K562 (cell line): ENCODE measurements around the gene ZER1. TPM values are rescaled to one million over a fixed set of nuclear protein-coding genes. Genes with fewer than 3 reads are reported as not detected.
A peak's percentile ranks its signal among the peaks of the same experiment; 100 is the strongest.

Experiments used
- CEBPG ChIP-seq, 3 experiments: fragments of 200-800 bp in 1 of 3; sonication (Bioruptor generic) in 1 of 3; sonication (generic) in 1 of 3; formaldehyde crosslinking in 1 of 3; IDR thresholded peaks in 2 of 3; conservative IDR thresholded peaks in 1 of 3; 2 replicates each; pipeline versions ENCODE4 v1.6.1 to v1.8.0; 2016 to 2022; ENCODE audit warnings: missing compliant biosample characterization in 2 of 3, missing genetic modification characterization in 2 of 3, mild to moderate bottlenecking in 1 of 3, missing genetic modification reagents in 1 of 3
- CREB1 ChIP-seq, 2 experiments: sonication (generic) in 1 of 2; formaldehyde crosslinking in 1 of 2; IDR thresholded peaks; 2 replicates each; pipeline versions ENCODE4 v1.6.1 to v1.8.0; 2012 to 2022; ENCODE audit warnings: inconsistent platforms in 1 of 2, mild to moderate bottlenecking in 1 of 2, missing genetic modification reagents in 1 of 2, moderate library complexity in 1 of 2
- HNRNPK ChIP-seq: fragments of 200-400 bp; formaldehyde crosslinking; IDR thresholded peaks from one replicate; pipeline ENCODE4 v1.6.1; 2018; ENCODE audit warnings: mild to moderate bottlenecking, low read depth, low read length; ENCODE audit not compliant: poor library complexity, severe bottlenecking
- MAZ ChIP-seq, 2 experiments: fragments of 450-650 bp in 1 of 2; sonication (generic) in 1 of 2; formaldehyde crosslinking; IDR thresholded peaks in 1 of 2; conservative IDR thresholded peaks in 1 of 2; 2 replicates each; pipeline versions ENCODE4 v1.4.0 to v1.5.0; 2020; ENCODE audit warnings: mild to moderate bottlenecking in 1 of 2, missing genetic modification reagents in 1 of 2
- NEUROD1 ChIP-seq: fragments of 150-350 bp; IDR thresholded peaks from 2 replicates; pipeline ENCODE4 v1.6.1; 2014; ENCODE audit warnings: borderline replicate concordance, low read length, low read depth; ENCODE audit not compliant: partially characterized antibody
- NRF1 ChIP-seq, 2 experiments: fragments of 450-650 bp; IDR thresholded peaks in 1 of 2; conservative IDR thresholded peaks in 1 of 2; 2 replicates each; pipeline ENCODE4 v1.6.1; 2014; ENCODE audit warnings: mild to moderate bottlenecking in 2 of 2
- PHB2 ChIP-seq: fragments of 450-650 bp; IDR thresholded peaks from 2 replicates; pipeline ENCODE4 v1.6.1; 2017; ENCODE audit warnings: low read depth
- SIX5 ChIP-seq, 2 experiments: IDR thresholded peaks; 2 replicates each; pipeline ENCODE4 v1.6.1; 2011; ENCODE audit warnings: low read length in 2 of 2, borderline replicate concordance in 1 of 2, low read depth in 1 of 2, mild to moderate bottlenecking in 1 of 2, moderate library complexity in 1 of 2; ENCODE audit not compliant: insufficient read depth in 1 of 2
- SMARCC2 ChIP-seq: fragments of 450-650 bp; IDR thresholded peaks from 2 replicates; pipeline ENCODE4 v1.6.1; 2017; ENCODE audit warnings: antibody characterized with exemption, moderate library complexity, mild to moderate bottlenecking, low read depth
- ZNF384 ChIP-seq: IDR thresholded peaks from 2 replicates; pipeline ENCODE4 v1.6.1; 2012; ENCODE audit warnings: low read depth, low read length, improper control_type of control experiment
- ZNF79 ChIP-seq: fragments of 250-450 bp; sonication (Bioruptor Pico); IDR thresholded peaks from 2 replicates; pipeline ENCODE4 v1.4.0; 2020; ENCODE audit warnings: low read depth, mild to moderate bottlenecking, moderate library complexity
- polyA plus RNA-seq, 8 experiments: library from polyadenylated mRNA; depleted of rRNA in 4 of 8; stranded (reverse) in 5 of 8; unstranded in 3 of 8; fragments of >200 nt; fragmentation: Nextera tagmentation in 2 of 8; fragmentation: Illumina TruSeq in 1 of 8; extraction: Ambion mirVana in 2 of 8; extraction: Trizol in 1 of 8; gene quantifications; 2 replicates each; pipeline versions ENCODE4 v1.2.1 to v1.2.3, GENCODE V29; 2011 to 2014; ENCODE audit warnings: inconsistent platforms in 1 of 8, missing spikeins in 1 of 8
- total RNA-seq, 7 experiments: library from RNA; depleted of rRNA in 6 of 7; stranded (reverse); fragments of >200 nt in 6 of 7; fragmentation: Illumina TruSeq in 2 of 7; extraction: Trizol in 2 of 7; gene quantifications; 2 replicates each; pipeline versions ENCODE4 v1.2.1 to v1.2.3, GENCODE V29; 2011 to 2021; ENCODE audit warnings: low replicate concordance in 1 of 7
- TF ChIP-seq, protein P1 (sequence below), 2 experiments: fragments of 200-800 bp in 1 of 2; sonication (Bioruptor generic) in 1 of 2; sonication (generic) in 1 of 2; formaldehyde crosslinking in 1 of 2; IDR thresholded peaks in 1 of 2; conservative IDR thresholded peaks in 1 of 2; 2 replicates each; pipeline versions ENCODE4 v1.5.0 to v1.6.1; 2016 to 2020; ENCODE audit warnings: missing compliant biosample characterization in 1 of 2, missing genetic modification characterization in 1 of 2, missing genetic modification reagents in 1 of 2
- TF ChIP-seq, protein P2 (sequence below): sonication (generic); formaldehyde crosslinking; IDR thresholded peaks from 2 replicates; pipeline ENCODE4 v1.8.0; 2023; ENCODE audit warnings: mild to moderate bottlenecking, missing genetic modification reagents
- TF ChIP-seq, protein P3 (sequence below): IDR thresholded peaks from 3 replicates; pipeline ENCODE4 v1.6.1; 2011; ENCODE audit warnings: borderline replicate concordance, mild to moderate bottlenecking; ENCODE audit not compliant: insufficient read length, insufficient read depth

The ZER1 gene
- total and polyA plus RNA-seq, 9 of the 15 experiments (the other 6 are each of a cell fraction or from before 2014, with no cell fraction given) = 0.07 to 10.7 (median 6.2) TPM

DNA sequence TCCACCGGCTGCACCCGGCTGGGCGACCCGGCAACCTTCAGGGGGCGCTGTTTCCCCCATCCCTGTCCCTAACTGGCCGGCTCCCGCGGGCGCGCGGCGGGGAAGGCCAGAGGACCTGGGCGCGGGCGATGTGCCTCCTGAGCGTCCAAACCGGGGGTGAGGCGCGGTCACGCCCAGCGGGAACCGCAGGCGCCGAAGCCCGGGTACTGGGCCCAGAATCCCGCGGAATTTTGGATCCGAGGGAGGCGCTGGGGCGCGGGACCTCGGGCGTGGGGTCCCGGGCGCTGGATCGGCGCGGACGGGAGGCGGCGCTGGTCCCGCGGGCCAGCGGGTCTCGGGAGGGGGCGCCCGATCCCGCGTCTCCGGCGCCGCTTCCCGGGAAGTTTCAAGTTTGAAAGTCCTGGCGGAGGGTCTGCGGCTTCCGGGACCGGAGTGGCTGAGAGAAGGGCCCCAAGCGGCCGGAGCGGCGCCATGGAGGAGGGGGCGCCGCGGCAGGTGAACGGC is 69.2 kb downstream of the ZER1 start, which contains the start of gene PKN3 (continued):
- TF ChIP-seq, protein P1, sequence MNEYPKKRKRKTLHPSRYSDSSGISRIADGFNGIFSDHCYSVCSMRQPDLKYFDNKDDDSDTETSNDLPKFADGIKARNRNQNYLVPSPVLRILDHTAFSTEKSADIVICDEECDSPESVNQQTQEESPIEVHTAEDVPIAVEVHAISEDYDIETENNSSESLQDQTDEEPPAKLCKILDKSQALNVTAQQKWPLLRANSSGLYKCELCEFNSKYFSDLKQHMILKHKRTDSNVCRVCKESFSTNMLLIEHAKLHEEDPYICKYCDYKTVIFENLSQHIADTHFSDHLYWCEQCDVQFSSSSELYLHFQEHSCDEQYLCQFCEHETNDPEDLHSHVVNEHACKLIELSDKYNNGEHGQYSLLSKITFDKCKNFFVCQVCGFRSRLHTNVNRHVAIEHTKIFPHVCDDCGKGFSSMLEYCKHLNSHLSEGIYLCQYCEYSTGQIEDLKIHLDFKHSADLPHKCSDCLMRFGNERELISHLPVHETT (CRISPR knock-in tag; conservative IDR thresholded peaks at IDR 0.05 in 1 of 2, IDR thresholded peaks at IDR 0.05 in 1 of 2) = 0 out of 4 replicates have a peak, but pooled peaks of 1 of the 2 experiments have one; percentile 25
- no peak for TF ChIP-seq CEBPG (CRISPR knock-in tag; IDR thresholded peaks at IDR 0.05)
- no peak for TF ChIP-seq CEBPG (tag; conservative IDR thresholded peaks at IDR 0.05 in 1 of 2, IDR thresholded peaks at IDR 0.05 in 1 of 2)
- peak; percentile 52; the same call in 1 of the 2 replicates for TF ChIP-seq SMARCC2
- no peak for TF ChIP-seq SIX5 (IDR thresholded peaks at IDR 0.05; ENCODE audit: borderline replicate concordance in 1 of 2, insufficient read depth in 1 of 2, low read depth in 1 of 2, low read length in 2 of 2)
- no peak for TF ChIP-seq ZNF79 (CRISPR knock-in tag)
- peak; percentile 55 for TF ChIP-seq NEUROD1
- TF ChIP-seq, protein P2, sequence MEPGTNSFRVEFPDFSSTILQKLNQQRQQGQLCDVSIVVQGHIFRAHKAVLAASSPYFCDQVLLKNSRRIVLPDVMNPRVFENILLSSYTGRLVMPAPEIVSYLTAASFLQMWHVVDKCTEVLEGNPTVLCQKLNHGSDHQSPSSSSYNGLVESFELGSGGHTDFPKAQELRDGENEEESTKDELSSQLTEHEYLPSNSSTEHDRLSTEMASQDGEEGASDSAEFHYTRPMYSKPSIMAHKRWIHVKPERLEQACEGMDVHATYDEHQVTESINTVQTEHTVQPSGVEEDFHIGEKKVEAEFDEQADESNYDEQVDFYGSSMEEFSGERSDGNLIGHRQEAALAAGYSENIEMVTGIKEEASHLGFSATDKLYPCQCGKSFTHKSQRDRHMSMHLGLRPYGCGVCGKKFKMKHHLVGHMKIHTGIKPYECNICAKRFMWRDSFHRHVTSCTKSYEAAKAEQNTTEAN (CRISPR knock-in tag) = peak; percentile 63; the same call in 1 of the 2 replicates
- peak; percentile 23 for TF ChIP-seq CREB1 (IDR thresholded peaks at IDR 0.05)
- TF ChIP-seq CREB1 (CRISPR knock-in tag; IDR thresholded peaks at IDR 0.05) = no peak; the same call in 1 of the 2 replicates
- TF ChIP-seq ZNF384 = 0 out of 2 replicates have a peak, but pooled peaks have one; percentile 6
- TF ChIP-seq MAZ (CRISPR knock-in tag; conservative IDR thresholded peaks at IDR 0.05 in 1 of 2, IDR thresholded peaks at IDR 0.05 in 1 of 2) = peak; percentile 73 to 82
- peak; percentile 39 to 53 for TF ChIP-seq NRF1 (conservative IDR thresholded peaks at IDR 0.05 in 1 of 2, IDR thresholded peaks at IDR 0.05 in 1 of 2)
- TF ChIP-seq, protein P3, sequence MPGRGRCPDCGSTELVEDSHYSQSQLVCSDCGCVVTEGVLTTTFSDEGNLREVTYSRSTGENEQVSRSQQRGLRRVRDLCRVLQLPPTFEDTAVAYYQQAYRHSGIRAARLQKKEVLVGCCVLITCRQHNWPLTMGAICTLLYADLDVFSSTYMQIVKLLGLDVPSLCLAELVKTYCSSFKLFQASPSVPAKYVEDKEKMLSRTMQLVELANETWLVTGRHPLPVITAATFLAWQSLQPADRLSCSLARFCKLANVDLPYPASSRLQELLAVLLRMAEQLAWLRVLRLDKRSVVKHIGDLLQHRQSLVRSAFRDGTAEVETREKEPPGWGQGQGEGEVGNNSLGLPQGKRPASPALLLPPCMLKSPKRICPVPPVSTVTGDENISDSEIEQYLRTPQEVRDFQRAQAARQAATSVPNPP = no peak
- TF ChIP-seq HNRNPK = peak; percentile 5
- TF ChIP-seq PHB2 = no peak
- TF ChIP-seq, all 486 proteins: peak for 109
